Activated T-cell treated with anti-CD3 and anti-CD28 coated beads, Interleukin-2, amount 50 U/mL, for 1 hour (primary cell): ENCODE results near the gene ZSWIM5.
"Not testable (repeated sequence)": the region's sequence is repeated elsewhere in the genome, so short reads cannot be mapped to it uniquely, and the experiment has no call there.

Experiments used
- DNase-seq: peaks from one replicate; pipeline ENCODE4 v3.0.0-alpha.2; 2020

ZSWIM5 gene

GRCh38 chr1:45016090-45016697 lies 190.2 kb downstream of the ZSWIM5 start:
- no peak for DNase-seq

- DNase-seq, result no peak
Measured at GRCh38 chr1:45015683-45016082, 190.7 kb downstream of the ZSWIM5 start.

- peak; percentile 79 for DNase-seq
Measured at GRCh38 chr1:45014321-45015028, 191.9 kb downstream of the ZSWIM5 start.

GRCh38 chr1:45013551-45014209 lies 192.7 kb downstream of the ZSWIM5 start:
- DNase-seq, result no peak

GRCh38 chr1:45012639-45013278 lies 193.6 kb downstream of the ZSWIM5 start:
- peak; percentile 36 for DNase-seq

GRCh38 chr1:45011837-45012638 lies 194.4 kb downstream of the ZSWIM5 start, which contains the start of gene UROD:
UROD (plus strand) TSS chr1:45012254; CDS start chr1:45012266, 12 bp downstream.
- peak; percentile 86 for DNase-seq

GRCh38 chr1:45010855-45011811 lies 195.3 kb downstream of the ZSWIM5 start, which contains the start of gene HECTD3:
HECTD3 (minus strand) TSS chr1:45011324; CDS start chr1:45011257, 67 bp downstream.
- peak; percentile 73 for DNase-seq

GRCh38 chr1:45009956-45010854 lies 196.2 kb downstream of the ZSWIM5 start:
- peak; percentile 48 for DNase-seq

GRCh38 chr1:45009296-45009865 lies 197.0 kb downstream of the ZSWIM5 start:
- no peak for DNase-seq

- DNase-seq, result no peak
Measured at GRCh38 chr1:45008516-45008915, 197.9 kb downstream of the ZSWIM5 start.

- DNase-seq, result no peak
Measured at GRCh38 chr1:45008076-45008475, 198.3 kb downstream of the ZSWIM5 start.

GRCh38 chr1:45007311-45007710 lies 199.1 kb downstream of the ZSWIM5 start:
- no peak for DNase-seq

- DNase-seq, result no peak
Measured at GRCh38 chr1:45005761-45006160, 200.6 kb downstream of the ZSWIM5 start.

GRCh38 chr1:45004281-45004920 lies 202.0 kb downstream of the ZSWIM5 start:
- no peak for DNase-seq

- no peak for DNase-seq
Measured at GRCh38 chr1:45003741-45004140, 202.7 kb downstream of the ZSWIM5 start.

- DNase-seq, result no peak
Measured at GRCh38 chr1:45002650-45003645, 203.5 kb downstream of the ZSWIM5 start.

GRCh38 chr1:45001576-45001975 lies 204.8 kb downstream of the ZSWIM5 start:
- DNase-seq, result not testable (repeated sequence)

- no peak for DNase-seq
Measured at GRCh38 chr1:45001011-45001481, 205.4 kb downstream of the ZSWIM5 start.
